ENCODE results near the gene SCYGR1. TPM values are rescaled to one million over a fixed set of nuclear protein-coding genes. Genes with fewer than 3 reads are reported as not detected.

The SCYGR1 gene
- total RNA-seq, 1 experiment from 2014 or later, result not detected

DNA sequence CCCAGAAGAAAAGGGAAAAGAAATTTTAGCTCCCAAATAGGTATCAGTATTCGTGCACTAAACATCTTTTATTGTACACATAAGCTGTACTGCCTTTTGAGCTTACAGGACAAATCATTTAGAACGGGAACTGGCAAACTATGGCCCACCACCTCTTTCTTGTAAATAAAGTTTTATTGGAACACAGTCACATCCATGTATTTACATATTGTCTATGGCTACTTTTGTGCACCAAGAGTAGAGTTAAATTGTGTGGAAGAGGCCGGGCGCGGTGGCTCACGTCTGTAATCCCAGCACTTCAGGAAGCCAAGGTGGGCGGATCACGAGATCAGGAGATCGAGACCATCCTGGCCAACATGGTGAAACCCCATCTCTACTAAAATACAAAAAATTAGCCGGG, 14.4 kb downstream of the SCYGR1 start:
- TF ChIP-seq TCF7L2 (IDR thresholded peaks at IDR 0.05; ENCODE audit: low read depth, low read length) (no peak), POLR2AphosphoS5 (IDR thresholded peaks at IDR 0.05; ENCODE audit: low read depth, low read length) (no peak), SIN3A (IDR thresholded peaks at IDR 0.05; ENCODE audit: borderline replicate concordance, insufficient read depth, low read depth, low read length) (no peak)
- TF ChIP-seq, protein P1, sequence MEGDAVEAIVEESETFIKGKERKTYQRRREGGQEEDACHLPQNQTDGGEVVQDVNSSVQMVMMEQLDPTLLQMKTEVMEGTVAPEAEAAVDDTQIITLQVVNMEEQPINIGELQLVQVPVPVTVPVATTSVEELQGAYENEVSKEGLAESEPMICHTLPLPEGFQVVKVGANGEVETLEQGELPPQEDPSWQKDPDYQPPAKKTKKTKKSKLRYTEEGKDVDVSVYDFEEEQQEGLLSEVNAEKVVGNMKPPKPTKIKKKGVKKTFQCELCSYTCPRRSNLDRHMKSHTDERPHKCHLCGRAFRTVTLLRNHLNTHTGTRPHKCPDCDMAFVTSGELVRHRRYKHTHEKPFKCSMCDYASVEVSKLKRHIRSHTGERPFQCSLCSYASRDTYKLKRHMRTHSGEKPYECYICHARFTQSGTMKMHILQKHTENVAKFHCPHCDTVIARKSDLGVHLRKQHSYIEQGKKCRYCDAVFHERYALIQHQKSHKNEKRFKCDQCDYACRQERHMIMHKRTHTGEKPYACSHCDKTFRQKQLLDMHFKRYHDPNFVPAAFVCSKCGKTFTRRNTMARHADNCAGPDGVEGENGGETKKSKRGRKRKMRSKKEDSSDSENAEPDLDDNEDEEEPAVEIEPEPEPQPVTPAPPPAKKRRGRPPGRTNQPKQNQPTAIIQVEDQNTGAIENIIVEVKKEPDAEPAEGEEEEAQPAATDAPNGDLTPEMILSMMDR (IDR thresholded peaks at IDR 0.05), result no peak
- TF ChIP-seq, protein P2, sequence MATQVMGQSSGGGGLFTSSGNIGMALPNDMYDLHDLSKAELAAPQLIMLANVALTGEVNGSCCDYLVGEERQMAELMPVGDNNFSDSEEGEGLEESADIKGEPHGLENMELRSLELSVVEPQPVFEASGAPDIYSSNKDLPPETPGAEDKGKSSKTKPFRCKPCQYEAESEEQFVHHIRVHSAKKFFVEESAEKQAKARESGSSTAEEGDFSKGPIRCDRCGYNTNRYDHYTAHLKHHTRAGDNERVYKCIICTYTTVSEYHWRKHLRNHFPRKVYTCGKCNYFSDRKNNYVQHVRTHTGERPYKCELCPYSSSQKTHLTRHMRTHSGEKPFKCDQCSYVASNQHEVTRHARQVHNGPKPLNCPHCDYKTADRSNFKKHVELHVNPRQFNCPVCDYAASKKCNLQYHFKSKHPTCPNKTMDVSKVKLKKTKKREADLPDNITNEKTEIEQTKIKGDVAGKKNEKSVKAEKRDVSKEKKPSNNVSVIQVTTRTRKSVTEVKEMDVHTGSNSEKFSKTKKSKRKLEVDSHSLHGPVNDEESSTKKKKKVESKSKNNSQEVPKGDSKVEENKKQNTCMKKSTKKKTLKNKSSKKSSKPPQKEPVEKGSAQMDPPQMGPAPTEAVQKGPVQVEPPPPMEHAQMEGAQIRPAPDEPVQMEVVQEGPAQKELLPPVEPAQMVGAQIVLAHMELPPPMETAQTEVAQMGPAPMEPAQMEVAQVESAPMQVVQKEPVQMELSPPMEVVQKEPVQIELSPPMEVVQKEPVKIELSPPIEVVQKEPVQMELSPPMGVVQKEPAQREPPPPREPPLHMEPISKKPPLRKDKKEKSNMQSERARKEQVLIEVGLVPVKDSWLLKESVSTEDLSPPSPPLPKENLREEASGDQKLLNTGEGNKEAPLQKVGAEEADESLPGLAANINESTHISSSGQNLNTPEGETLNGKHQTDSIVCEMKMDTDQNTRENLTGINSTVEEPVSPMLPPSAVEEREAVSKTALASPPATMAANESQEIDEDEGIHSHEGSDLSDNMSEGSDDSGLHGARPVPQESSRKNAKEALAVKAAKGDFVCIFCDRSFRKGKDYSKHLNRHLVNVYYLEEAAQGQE (IDR thresholded peaks at IDR 0.05; ENCODE audit: insufficient read depth in 1 of 2, low read depth in 2 of 2, low read length in 1 of 2), result no peak
- intact Hi-C loops (cut with micrococcal nuclease; ENCODE audit: unreplicated experiment), result no loop called here
- Histone ChIP-seq H3K9me3 (ENCODE audit: control insufficient read depth, insufficient read depth, low read depth, low read length) (no peaks in the 10 kb centered on the region), H3K4me1 (ENCODE audit: control insufficient read depth, insufficient read depth, low read length) (no peaks in the 10 kb centered on the region), H3K4me3 (ENCODE audit: low read depth in 2 of 2, low read length in 2 of 2) (no peak overlapping the region), H3K36me3 (ENCODE audit: control insufficient read depth, insufficient read depth, low read length) (no peaks in the 10 kb centered on the region), H3K27me3 (ENCODE audit: control insufficient read depth, insufficient read depth, low read length) (no peaks in the 10 kb centered on the region), H3K27ac (ENCODE audit: low read length) (no peak overlapping the region)
- ChIA-PET POLR2A (no interaction called here), CTCF (no interaction called here)
- DNase-seq (ENCODE audit: low read depth, low spot score) (no peak), ATAC-seq (no peak)
- in situ Hi-C loops (cut with HindIII; ENCODE audit: low pct_unique_long_range_greater_than_20kb, low sequenced_read_pairs), result no loop called here
- BruUV-seq (replicated peaks), result no TSS peak

DNA sequence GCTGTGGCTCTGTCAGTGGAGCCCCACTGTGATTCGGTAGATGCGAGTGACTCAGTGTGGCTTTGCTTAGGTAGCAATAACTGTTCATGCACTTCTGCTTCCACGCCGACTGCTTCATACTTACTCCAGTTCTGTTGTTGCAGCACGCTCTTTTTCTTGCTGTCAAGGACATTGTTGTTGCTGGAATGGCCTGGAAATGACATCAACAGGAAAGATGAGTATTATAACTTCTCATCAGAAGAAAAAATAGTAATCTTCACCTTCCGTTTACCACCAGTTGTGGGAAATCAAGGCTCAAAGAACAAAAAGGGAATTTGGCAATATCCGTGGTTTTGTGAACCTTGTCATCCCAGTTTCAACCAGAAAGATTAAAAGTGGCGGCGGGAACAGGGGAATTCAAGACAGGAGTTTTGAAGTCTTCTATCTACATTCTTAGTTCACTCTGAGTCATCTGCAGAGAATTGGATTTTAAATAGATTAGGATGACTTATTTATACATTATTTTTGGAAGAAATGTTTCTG, 16.9 kb downstream of the SCYGR1 start:
- H3K27ac ChIP-seq (ENCODE audit: low read length), result no peak overlapping the region
- ChIA-PET CTCF (no interaction called here), POLR2A (no interaction called here)
- DNase-seq (ENCODE audit: low read depth, low spot score) (no peak), ATAC-seq (no peak)
- H3K4me3 ChIP-seq (ENCODE audit: low read depth in 2 of 2, low read length in 2 of 2), result no peak overlapping the region
- no peaks in the 10 kb centered on the region for H3K36me3 ChIP-seq (ENCODE audit: control insufficient read depth, insufficient read depth, low read length)
- H3K9me3 ChIP-seq (ENCODE audit: control insufficient read depth, insufficient read depth, low read depth, low read length), result no peaks in the 10 kb centered on the region
- no TSS peak for BruUV-seq (replicated peaks)
- in situ Hi-C loops (cut with HindIII; ENCODE audit: low pct_unique_long_range_greater_than_20kb, low sequenced_read_pairs) (no loop called here), intact Hi-C loops (cut with micrococcal nuclease; ENCODE audit: unreplicated experiment) (no loop called here)
- H3K4me1 ChIP-seq (ENCODE audit: control insufficient read depth, insufficient read depth, low read length), result no peaks in the 10 kb centered on the region
- TF ChIP-seq POLR2AphosphoS5 (IDR thresholded peaks at IDR 0.05; ENCODE audit: low read depth, low read length), result no peak
- TF ChIP-seq SIN3A (IDR thresholded peaks at IDR 0.05; ENCODE audit: borderline replicate concordance, insufficient read depth, low read depth, low read length), result no peak
- no peak for TF ChIP-seq TCF7L2 (IDR thresholded peaks at IDR 0.05; ENCODE audit: low read depth, low read length)
- TF ChIP-seq, protein P2 (IDR thresholded peaks at IDR 0.05; ENCODE audit: insufficient read depth in 1 of 2, low read depth in 2 of 2, low read length in 1 of 2), result no peak
- TF ChIP-seq, protein P1 (IDR thresholded peaks at IDR 0.05), result no peak
- no peaks in the 10 kb centered on the region for H3K27me3 ChIP-seq (ENCODE audit: control insufficient read depth, insufficient read depth, low read length)
